Neural progenitor cell (in vitro differentiated cells): ENCODE results near the gene TIMM9. TPM values are rescaled to one million over a fixed set of nuclear protein-coding genes. Genes with fewer than 3 reads are reported as not detected.

Source experiments
- DNase-seq: peaks from one replicate; pipeline ENCODE4 v3.0.0-alpha.2; 2016; ENCODE audit warnings: low spot score
- H2AFZ ChIP-seq: fragments of 200-600 bp; sonication (generic); replicated peaks from 2 replicates; pipeline ENCODE4 v1.6.1; 2016; ENCODE audit warnings: antibody characterized with exemption
- H3F3A ChIP-seq: fragments of 200-600 bp; sonication (generic); 2 replicates; pipeline ENCODE4 v1.6.1; 2016; ENCODE audit warnings: antibody characterized with exemption, low read depth
- H3K27ac ChIP-seq: fragments of 200-600 bp; sonication (generic); 2 replicates; pipeline ENCODE4 v1.5.1; 2016; ENCODE audit warnings: mild to moderate bottlenecking
- H3K27me3 ChIP-seq: fragments of 200-600 bp; sonication (generic); 2 replicates; pipeline ENCODE4 v1.6.1; 2016; ENCODE audit warnings: mild to moderate bottlenecking, moderate library complexity
- H3K36me3 ChIP-seq: fragments of 200-600 bp; sonication (generic); 2 replicates; pipeline ENCODE4 v1.5.1; 2016
- H3K4me1 ChIP-seq: fragments of 200-600 bp; sonication (generic); 2 replicates; pipeline ENCODE4 v1.6.1; 2016; ENCODE audit warnings: mixed run types
- H3K4me2 ChIP-seq: fragments of 200-600 bp; sonication (generic); 2 replicates; pipeline ENCODE4 v1.6.1; 2016
- H3K4me3 ChIP-seq: fragments of 200-600 bp; sonication (generic); 2 replicates; pipeline ENCODE4 v1.5.1; 2016
- H3K79me2 ChIP-seq: fragments of 200-600 bp; sonication (generic); 2 replicates; pipeline ENCODE4 v1.6.1; 2016; ENCODE audit warnings: low read depth
- H3K9ac ChIP-seq: fragments of 200-600 bp; sonication (generic); 2 replicates; pipeline ENCODE4 v1.6.1; 2016
- H3K9me3 ChIP-seq: fragments of 200-600 bp; sonication (generic); 2 replicates; pipeline ENCODE4 v1.5.1; 2016; ENCODE audit warnings: low read depth
- H4K20me1 ChIP-seq: fragments of 200-600 bp; sonication (generic); 2 replicates; pipeline ENCODE4 v1.6.1; 2016; ENCODE audit warnings: low read depth
- H3K27ac Mint-ChIP-seq: 3 replicates; pipeline ENCODE4 v1.8.0; 2021; ENCODE audit warnings: mixed read lengths
- H3K27me3 Mint-ChIP-seq: 2 replicates; pipeline ENCODE4 v1.8.0; 2022; ENCODE audit warnings: low read depth, mild to moderate bottlenecking, inconsistent platforms, moderate library complexity, mixed read lengths; ENCODE audit not compliant: insufficient read depth
- H3K36me3 Mint-ChIP-seq: 3 replicates; pipeline ENCODE4 v1.8.0; 2021; ENCODE audit warnings: mixed read lengths
- H3K4me1 Mint-ChIP-seq: 3 replicates; pipeline ENCODE4 v1.8.0; 2021; ENCODE audit warnings: mixed read lengths
- H3K4me3 Mint-ChIP-seq: 3 replicates; pipeline ENCODE4 v1.8.0; 2021; ENCODE audit warnings: mild to moderate bottlenecking, moderate library complexity, mixed read lengths
- H3K9me3 Mint-ChIP-seq: 3 replicates; pipeline ENCODE4 v1.8.0; 2020; ENCODE audit warnings: mixed read lengths
- CTCF ChIP-seq: fragments of 200-600 bp; sonication (generic); IDR thresholded peaks from 2 replicates; pipeline ENCODE4 v1.5.1; 2017; ENCODE audit warnings: antibody characterized with exemption, mild to moderate bottlenecking
- EZH2 ChIP-seq: fragments of 200-600 bp; sonication (generic); IDR thresholded peaks from 2 replicates; pipeline ENCODE4 v1.6.1; 2017; ENCODE audit warnings: antibody characterized with exemption, mild to moderate bottlenecking, moderate library complexity
- EZH2phosphoT487 ChIP-seq: fragments of 200-600 bp; sonication (generic); IDR thresholded peaks from 2 replicates; pipeline ENCODE4 v1.6.1; 2017; ENCODE audit warnings: antibody characterized with exemption
- total RNA-seq: library from RNA; depleted of rRNA; stranded (reverse); fragments of >200 nt; gene quantifications from 2 replicates; pipeline ENCODE4 v1.2.3, GENCODE V29; 2015; ENCODE audit warnings: low replicate concordance

The TIMM9 gene
- total RNA-seq, 1 donor from 2014 or later, result 97.2 TPM

- H3K9me3 Mint-ChIP-seq, result no peaks in the 10 kb centered on the region
- H3K36me3 Mint-ChIP-seq, result peaks cover 3% of the 10 kb centered on the region
- Histone ChIP-seq H3K4me1 (no peaks in the 10 kb centered on the region), H3K4me3 (no peak overlapping the region), H3K27me3 (peaks cover 13% of the 10 kb centered on the region), H3K9me3 (no peaks in the 10 kb centered on the region), H4K20me1 (no peaks in the 10 kb centered on the region), H3F3A (peaks cover 21% of the 10 kb centered on the region), H3K36me3 (no peaks in the 10 kb centered on the region), H2AFZ (no peak overlapping the region), H3K27ac (no peak overlapping the region), H3K79me2 (no peaks in the 10 kb centered on the region), H3K4me2 (no peak overlapping the region), H3K9ac (no peak overlapping the region)
- H3K4me3 Mint-ChIP-seq, result no peak overlapping the region
- H3K27me3 Mint-ChIP-seq, result no peaks in the 10 kb centered on the region
- peak overlapping the region; percentile 27 for H3K27ac Mint-ChIP-seq
- TF ChIP-seq CTCF (peak; percentile 13), EZH2 (no peak)
- peak; percentile 25 for DNase-seq
- H3K4me1 Mint-ChIP-seq, result peaks cover 2% of the 10 kb centered on the region
These were observed 25.7 kb downstream of the TIMM9 start for GRCh38 chr14:58401587-58401986.

GRCh38 chr14:58398895-58399294 is 28.4 kb downstream of the TIMM9 start:
- Mint-ChIP-seq H3K9me3 (no peaks in the 10 kb centered on the region), H3K4me1 (peaks cover 8% of the 10 kb centered on the region), H3K27me3 (peaks cover 3% of the 10 kb centered on the region), H3K4me3 (no peak overlapping the region), H3K27ac (no peak overlapping the region), H3K36me3 (peaks cover 3% of the 10 kb centered on the region)
- no peak for DNase-seq
- no peaks in the 10 kb centered on the region for H3K4me1 ChIP-seq
- H3F3A ChIP-seq, result peaks cover 27% of the 10 kb centered on the region
- H3K27ac ChIP-seq, result no peak overlapping the region
- no peaks in the 10 kb centered on the region for H3K9me3 ChIP-seq
- H3K79me2 ChIP-seq, result no peaks in the 10 kb centered on the region
- TF ChIP-seq CTCF (no peak), EZH2phosphoT487 (no peak), EZH2 (no peak)
- H3K36me3 ChIP-seq, result no peaks in the 10 kb centered on the region
- H3K9ac ChIP-seq, result no peak overlapping the region
- no peak overlapping the region for H3K4me2 ChIP-seq
- H3K27me3 ChIP-seq, result peaks cover 30% of the 10 kb centered on the region
- no peak overlapping the region for H3K4me3 ChIP-seq
- H4K20me1 ChIP-seq, result no peaks in the 10 kb centered on the region
- H2AFZ ChIP-seq, result no peak overlapping the region

- Mint-ChIP-seq H3K27ac (no peak overlapping the region), H3K4me1 (peaks cover 8% of the 10 kb centered on the region), H3K4me3 (no peak overlapping the region), H3K36me3 (peaks cover 3% of the 10 kb centered on the region), H3K9me3 (no peaks in the 10 kb centered on the region), H3K27me3 (peaks cover 3% of the 10 kb centered on the region)
- H3K79me2 ChIP-seq, result no peaks in the 10 kb centered on the region
- peaks cover 30% of the 10 kb centered on the region for H3K27me3 ChIP-seq
- no peak for DNase-seq
- no peaks in the 10 kb centered on the region for H4K20me1 ChIP-seq
- H3F3A ChIP-seq, result peaks cover 27% of the 10 kb centered on the region
- no peaks in the 10 kb centered on the region for H3K9me3 ChIP-seq
- H2AFZ ChIP-seq, result no peak overlapping the region
- H3K4me3 ChIP-seq, result no peak overlapping the region
- TF ChIP-seq EZH2, result no peak
- TF ChIP-seq CTCF, result no peak
- no peak for TF ChIP-seq EZH2phosphoT487
- H3K4me1 ChIP-seq, result no peaks in the 10 kb centered on the region
- H3K36me3 ChIP-seq, result no peaks in the 10 kb centered on the region
- no peak overlapping the region for H3K9ac ChIP-seq
- H3K4me2 ChIP-seq, result no peak overlapping the region
- no peak overlapping the region for H3K27ac ChIP-seq
These were observed 28.8 kb downstream of the TIMM9 start for GRCh38 chr14:58398495-58398894.

GRCh38 chr14:58397156-58397555 is 30.2 kb downstream of the TIMM9 start:
- Histone ChIP-seq H3K27me3 (peaks cover 30% of the 10 kb centered on the region), H3K9ac (no peak overlapping the region), H3K27ac (no peak overlapping the region), H3K36me3 (no peaks in the 10 kb centered on the region), H3K4me1 (no peaks in the 10 kb centered on the region), H3K79me2 (no peaks in the 10 kb centered on the region), H3K4me3 (no peak overlapping the region), H3K4me2 (no peak overlapping the region), H4K20me1 (no peaks in the 10 kb centered on the region), H3K9me3 (no peaks in the 10 kb centered on the region), H2AFZ (no peak overlapping the region), H3F3A (peaks cover 27% of the 10 kb centered on the region)
- Mint-ChIP-seq H3K27ac (no peak overlapping the region), H3K4me1 (peaks cover 8% of the 10 kb centered on the region), H3K27me3 (peaks cover 3% of the 10 kb centered on the region), H3K4me3 (no peak overlapping the region), H3K36me3 (peaks cover 3% of the 10 kb centered on the region), H3K9me3 (no peaks in the 10 kb centered on the region)
- no peak for TF ChIP-seq EZH2phosphoT487
- no peak for TF ChIP-seq EZH2
- no peak for TF ChIP-seq CTCF
- no peak for DNase-seq
